ENCODE results near the gene TSPAN7. TPM values are rescaled to one million over a fixed set of nuclear protein-coding genes. Genes with fewer than 3 reads are reported as not detected.
A peak's percentile ranks its signal among the peaks of the same experiment; 100 is the strongest.

TSPAN7 gene
- total RNA-seq, 1 donor from 2014 or later: 38.5 TPM

GRCh38 chrX:38699696-38700095, 138.4 kb downstream of the TSPAN7 start:
- no peaks in the 10 kb centered on the region for H3K36me3 ChIP-seq
- no peak for TF ChIP-seq CTCF (IDR thresholded peaks at IDR 0.05)
- TF ChIP-seq POLR2A (IDR thresholded peaks at IDR 0.05): no peak
- no peak for TF ChIP-seq POLR2AphosphoS5 (IDR thresholded peaks at IDR 0.05; ENCODE audit: insufficient read depth in 1 of 2, low read depth in 1 of 2)
- no peak overlapping the region for H3K4me3 ChIP-seq
- no peak overlapping the region for H3K27ac ChIP-seq
- no peaks in the 10 kb centered on the region for H3K4me1 ChIP-seq
- H3K27me3 ChIP-seq: no peaks in the 10 kb centered on the region
- DNase-seq (ENCODE audit: extremely low spot score in 2 of 2): no peak
- no peaks in the 10 kb centered on the region for H3K9me3 ChIP-seq
- intact Hi-C loops (cut with DNase I): no loop called here

GRCh38 chrX:38701073-38701472, 139.7 kb downstream of the TSPAN7 start:
- no peaks in the 10 kb centered on the region for H3K27me3 ChIP-seq
- intact Hi-C loops (cut with DNase I): no loop called here
- TF ChIP-seq POLR2A (IDR thresholded peaks at IDR 0.05) (no peak), POLR2AphosphoS5 (IDR thresholded peaks at IDR 0.05; ENCODE audit: insufficient read depth in 1 of 2, low read depth in 1 of 2) (no peak), CTCF (IDR thresholded peaks at IDR 0.05) (no peak)
- no peak overlapping the region for H3K27ac ChIP-seq
- no peak overlapping the region for H3K4me3 ChIP-seq
- no peak for DNase-seq (ENCODE audit: extremely low spot score in 2 of 2)
- H3K9me3 ChIP-seq: no peaks in the 10 kb centered on the region
- no peaks in the 10 kb centered on the region for H3K36me3 ChIP-seq
- no peaks in the 10 kb centered on the region for H3K4me1 ChIP-seq

- Histone ChIP-seq H3K4me1 (no peaks in the 10 kb centered on the region), H3K36me3 (no peaks in the 10 kb centered on the region), H3K27me3 (no peaks in the 10 kb centered on the region), H3K4me3 (no peak overlapping the region), H3K27ac (no peak overlapping the region), H3K9me3 (no peaks in the 10 kb centered on the region)
- intact Hi-C loops (cut with DNase I): no loop called here
- DNase-seq (ENCODE audit: extremely low spot score in 2 of 2): no peak
- TF ChIP-seq CTCF (IDR thresholded peaks at IDR 0.05) (no peak), POLR2A (IDR thresholded peaks at IDR 0.05) (no peak)
Measured at GRCh38 chrX:38704146-38704882, 143.0 kb downstream of the TSPAN7 start.

- no peaks in the 10 kb centered on the region for H3K9me3 ChIP-seq
- no peaks in the 10 kb centered on the region for H3K4me1 ChIP-seq
- TF ChIP-seq CTCF (IDR thresholded peaks at IDR 0.05): peak in 1 of 3 experiments; percentile 12
- TF ChIP-seq POLR2A (IDR thresholded peaks at IDR 0.05): no peak
- no peak for TF ChIP-seq POLR2AphosphoS5 (IDR thresholded peaks at IDR 0.05; ENCODE audit: insufficient read depth in 1 of 2, low read depth in 1 of 2)
- no peaks in the 10 kb centered on the region for H3K36me3 ChIP-seq
- H3K27me3 ChIP-seq: no peaks in the 10 kb centered on the region
- H3K27ac ChIP-seq: no peak overlapping the region
- H3K4me3 ChIP-seq: no peak overlapping the region
- no peak for DNase-seq (ENCODE audit: extremely low spot score in 2 of 2)
- intact Hi-C loops (cut with DNase I): no loop called here
Measured at GRCh38 chrX:38717871-38718270, 156.5 kb downstream of the TSPAN7 start.

- no peak for DNase-seq (ENCODE audit: extremely low spot score in 2 of 2)
- Histone ChIP-seq H3K9me3 (no peaks in the 10 kb centered on the region), H3K4me1 (no peaks in the 10 kb centered on the region), H3K4me3 (no peak overlapping the region), H3K27ac (no peak overlapping the region), H3K36me3 (no peaks in the 10 kb centered on the region), H3K27me3 (no peaks in the 10 kb centered on the region)
- intact Hi-C loops (cut with DNase I): no loop called here
- TF ChIP-seq POLR2AphosphoS5 (IDR thresholded peaks at IDR 0.05; ENCODE audit: insufficient read depth in 1 of 2, low read depth in 1 of 2): no peak
- TF ChIP-seq POLR2A (IDR thresholded peaks at IDR 0.05): no peak
- no peak for TF ChIP-seq CTCF (IDR thresholded peaks at IDR 0.05)
Measured at GRCh38 chrX:38718311-38718710, 157.0 kb downstream of the TSPAN7 start.

Measured in vagina (tissue), 2 donors.